Ishikawa (cell line): ENCODE results near the gene MAGT1.

Source experiments
- CEBPB ChIP-seq: IDR thresholded peaks from 2 replicates; pipeline ENCODE4 v1.6.1; 2012
- CREB1 ChIP-seq: IDR thresholded peaks from 2 replicates; pipeline ENCODE4 v1.6.1; 2012; ENCODE audit warnings: low read depth
- EGR1 ChIP-seq: IDR thresholded peaks from 2 replicates; pipeline ENCODE4 v1.6.1; 2012
- EP300 ChIP-seq: IDR thresholded peaks from 2 replicates; pipeline ENCODE4 v1.6.1; 2012; ENCODE audit warnings: borderline replicate concordance
- FOXM1 ChIP-seq: IDR thresholded peaks from 2 replicates; pipeline ENCODE4 v1.6.1; 2012; ENCODE audit warnings: low read depth, borderline replicate concordance
- MAX ChIP-seq: IDR thresholded peaks from 2 replicates; pipeline ENCODE4 v1.6.1; 2012
- NFIC ChIP-seq: IDR thresholded peaks from 2 replicates; pipeline ENCODE4 v1.6.1; 2012
- RAD21 ChIP-seq: IDR thresholded peaks from 2 replicates; pipeline ENCODE4 v1.6.1; 2012; ENCODE audit warnings: low read depth
- REST ChIP-seq: IDR thresholded peaks from 2 replicates; pipeline ENCODE4 v1.6.1; 2012; ENCODE audit warnings: low read depth, mild to moderate bottlenecking
- TAF1 ChIP-seq: IDR thresholded peaks from 2 replicates; pipeline ENCODE4 v1.6.1; 2012; ENCODE audit warnings: low read depth, mild to moderate bottlenecking
- TCF12 ChIP-seq: IDR thresholded peaks from 2 replicates; pipeline ENCODE4 v1.6.1; 2012; ENCODE audit warnings: low read depth
- TEAD4 ChIP-seq: IDR thresholded peaks from 2 replicates; pipeline ENCODE4 v1.6.1; 2012
- USF1 ChIP-seq: IDR thresholded peaks from 2 replicates; pipeline ENCODE4 v1.6.1; 2012
- YY1 ChIP-seq: IDR thresholded peaks from 2 replicates; pipeline ENCODE4 v1.6.1; 2012; ENCODE audit warnings: low read depth
- ZBTB7A ChIP-seq: IDR thresholded peaks from 2 replicates; pipeline ENCODE4 v1.6.1; 2012; ENCODE audit warnings: low read depth

Gene MAGT1

GRCh38 chrX:77935886-77936285 is 40.7 kb upstream of the MAGT1 start:
- no peak for TF ChIP-seq TCF12
- no peak for TF ChIP-seq REST
- TF ChIP-seq TAF1: no peak
- no peak for TF ChIP-seq USF1
- no peak for TF ChIP-seq CEBPB
- no peak for TF ChIP-seq EGR1
- TF ChIP-seq MAX: no peak
- no peak for TF ChIP-seq ZBTB7A
- no peak for TF ChIP-seq EP300
- no peak for TF ChIP-seq YY1
- TF ChIP-seq RAD21: no peak
- TF ChIP-seq NFIC: no peak
- TF ChIP-seq CREB1: no peak
- TF ChIP-seq FOXM1: no peak
- no peak for TF ChIP-seq TEAD4

GRCh38 chrX:77930581-77930980 is 35.3 kb upstream of the MAGT1 start:
- TF ChIP-seq REST: no peak
- TF ChIP-seq TEAD4: no peak
- no peak for TF ChIP-seq FOXM1
- TF ChIP-seq CEBPB: no peak
- no peak for TF ChIP-seq USF1
- no peak for TF ChIP-seq MAX
- no peak for TF ChIP-seq CREB1
- TF ChIP-seq EP300: no peak
- TF ChIP-seq NFIC: no peak
- no peak for TF ChIP-seq RAD21
- no peak for TF ChIP-seq EGR1
- no peak for TF ChIP-seq TCF12

GRCh38 chrX:77925764-77926163 is 30.5 kb upstream of the MAGT1 start:
- TF ChIP-seq USF1 (no peak), RAD21 (no peak), EP300 (no peak), ZBTB7A (no peak), REST (no peak), MAX (no peak), YY1 (no peak), EGR1 (no peak), TAF1 (no peak)

GRCh38 chrX:77924320-77924859 is 29.2 kb upstream of the MAGT1 start:
- TF ChIP-seq RAD21 (no peak), CEBPB (no peak), FOXM1 (no peak), MAX (no peak), ZBTB7A (no peak), USF1 (no peak), TCF12 (no peak), YY1 (no peak), TAF1 (no peak), NFIC (no peak), EP300 (no peak), REST (no peak), CREB1 (no peak), EGR1 (no peak), TEAD4 (no peak)
